ENCODE results near the gene CCDC89.

Gene CCDC89

GRCh38 chr11:85685820-85686459 lies at the start of gene CCDC89:
CCDC89 (minus strand) TSS chr11:85686195; CDS start chr11:85686130, 65 bp downstream.
- DNase-seq (ENCODE audit: low spot score): peak; percentile 93

- DNase-seq (ENCODE audit: low spot score): no peak
Measured at GRCh38 chr11:85732965-85733364, 47.0 kb upstream of the CCDC89 start.

GRCh38 chr11:85726381-85726780 lies 40.4 kb upstream of the CCDC89 start:
- DNase-seq (ENCODE audit: low spot score): no peak

- DNase-seq (ENCODE audit: low spot score): no peak
Measured at GRCh38 chr11:85725510-85726258, 39.7 kb upstream of the CCDC89 start.

- no peak for DNase-seq (ENCODE audit: low spot score)
Measured at GRCh38 chr11:85724748-85725465, 38.9 kb upstream of the CCDC89 start.

- DNase-seq (ENCODE audit: low spot score): no peak
Measured at GRCh38 chr11:85723088-85723487, 37.1 kb upstream of the CCDC89 start.

GRCh38 chr11:85721191-85721590 lies 35.2 kb upstream of the CCDC89 start:
- no peak for DNase-seq (ENCODE audit: low spot score)

GRCh38 chr11:85718991-85719807 lies 33.2 kb upstream of the CCDC89 start:
- DNase-seq (ENCODE audit: low spot score): peak; percentile 82

- peak; percentile 64 for DNase-seq (ENCODE audit: low spot score)
Measured at GRCh38 chr11:85718126-85718943, 32.3 kb upstream of the CCDC89 start.

- DNase-seq (ENCODE audit: low spot score): peak; percentile 42
Measured at GRCh38 chr11:85717429-85717828, 31.4 kb upstream of the CCDC89 start.

GRCh38 chr11:85712953-85713352 lies 27.0 kb upstream of the CCDC89 start:
- DNase-seq (ENCODE audit: low spot score): no peak

GRCh38 chr11:85710917-85711316 lies 24.9 kb upstream of the CCDC89 start:
- no peak for DNase-seq (ENCODE audit: low spot score)

GRCh38 chr11:85709941-85710702 lies 24.1 kb upstream of the CCDC89 start:
- DNase-seq (ENCODE audit: low spot score): no peak

- DNase-seq (ENCODE audit: low spot score): no peak
Measured at GRCh38 chr11:85705800-85706199, 19.8 kb upstream of the CCDC89 start.

- no peak for DNase-seq (ENCODE audit: low spot score)
Measured at GRCh38 chr11:85704967-85705366, 19.0 kb upstream of the CCDC89 start.

- no peak for DNase-seq (ENCODE audit: low spot score)
Measured at GRCh38 chr11:85699957-85700741, 14.2 kb upstream of the CCDC89 start.

- no peak for DNase-seq (ENCODE audit: low spot score)
Measured at GRCh38 chr11:85698195-85698594, 12.2 kb upstream of the CCDC89 start.

GRCh38 chr11:85697747-85698146 lies 11.8 kb upstream of the CCDC89 start:
- DNase-seq (ENCODE audit: low spot score): no peak

- DNase-seq (ENCODE audit: low spot score): no peak
Measured at GRCh38 chr11:85695546-85695945, 9.6 kb upstream of the CCDC89 start.

Data from pons (tissue), 1 donor.